ENCODE data around the gene TSR3. TPM values are rescaled to one million over a fixed set of nuclear protein-coding genes. Genes with fewer than 3 reads are reported as not detected.

The TSR3 gene
- total and polyA plus RNA-seq, 2 of the 13 experiments (the other 11 are each of a cell fraction or from before 2014, with no cell fraction given): 24.2 to 51.0 TPM

GRCh38 chr16:1313721-1314369 lies 37.8 kb downstream of the TSR3 start (continued):
- TF ChIP-seq ZBTB40 (IDR thresholded peaks at IDR 0.05) (no peak), ZBTB40 (CRISPR knock-in tag; IDR thresholded peaks at IDR 0.05) (no peak), ZBTB37 (CRISPR knock-in tag; IDR thresholded peaks at IDR 0.05) (no peak), FOXO1 (CRISPR knock-in tag; IDR thresholded peaks at IDR 0.05) (no peak), ZFP36L2 (CRISPR knock-in tag; IDR thresholded peaks at IDR 0.05) (no peak), SP1 (IDR thresholded peaks at IDR 0.05) (no peak), SP1 (CRISPR knock-in tag; IDR thresholded peaks at IDR 0.05) (no peak), CENPT (CRISPR knock-in tag; IDR thresholded peaks at IDR 0.05; ENCODE audit: low read depth) (no peak)
